ENCODE data around the gene ANKRD28.

DNA sequence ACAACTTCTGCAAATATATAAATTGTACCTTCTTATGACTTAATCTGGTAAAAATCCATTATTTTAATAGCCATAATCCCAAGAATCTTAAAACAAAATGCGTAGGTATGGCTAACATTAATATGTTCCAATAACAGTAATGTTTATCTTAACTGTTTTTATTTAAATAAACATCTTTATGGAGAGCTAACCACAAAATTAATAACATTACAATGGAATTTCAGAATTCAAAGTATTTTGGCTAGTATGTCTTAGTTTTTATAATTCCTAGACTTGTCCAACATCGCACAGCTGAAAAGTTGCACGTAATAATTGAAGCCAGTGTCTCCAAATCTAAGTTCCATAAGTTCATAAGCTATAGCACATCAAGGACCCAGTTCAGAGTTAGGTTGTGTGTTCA lies 47.6 kb downstream of the ANKRD28 start:
- TF ChIP-seq, protein P1, sequence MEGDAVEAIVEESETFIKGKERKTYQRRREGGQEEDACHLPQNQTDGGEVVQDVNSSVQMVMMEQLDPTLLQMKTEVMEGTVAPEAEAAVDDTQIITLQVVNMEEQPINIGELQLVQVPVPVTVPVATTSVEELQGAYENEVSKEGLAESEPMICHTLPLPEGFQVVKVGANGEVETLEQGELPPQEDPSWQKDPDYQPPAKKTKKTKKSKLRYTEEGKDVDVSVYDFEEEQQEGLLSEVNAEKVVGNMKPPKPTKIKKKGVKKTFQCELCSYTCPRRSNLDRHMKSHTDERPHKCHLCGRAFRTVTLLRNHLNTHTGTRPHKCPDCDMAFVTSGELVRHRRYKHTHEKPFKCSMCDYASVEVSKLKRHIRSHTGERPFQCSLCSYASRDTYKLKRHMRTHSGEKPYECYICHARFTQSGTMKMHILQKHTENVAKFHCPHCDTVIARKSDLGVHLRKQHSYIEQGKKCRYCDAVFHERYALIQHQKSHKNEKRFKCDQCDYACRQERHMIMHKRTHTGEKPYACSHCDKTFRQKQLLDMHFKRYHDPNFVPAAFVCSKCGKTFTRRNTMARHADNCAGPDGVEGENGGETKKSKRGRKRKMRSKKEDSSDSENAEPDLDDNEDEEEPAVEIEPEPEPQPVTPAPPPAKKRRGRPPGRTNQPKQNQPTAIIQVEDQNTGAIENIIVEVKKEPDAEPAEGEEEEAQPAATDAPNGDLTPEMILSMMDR (IDR thresholded peaks at IDR 0.05) = no peak
- TF ChIP-seq POLR2A (IDR thresholded peaks at IDR 0.05) = no peak
